Raji (cell line): ENCODE data around the gene CADM2.

Source experiments
- POLR2A ChIP-seq: IDR thresholded peaks from 2 replicates; pipeline ENCODE4 v1.6.1; 2011; ENCODE audit warnings: low read depth, low read length, control low read depth; ENCODE audit not compliant: insufficient read depth

CADM2 gene

GRCh38 chr3:85572978-85573377, 614.2 kb downstream of the CADM2 start:
- TF ChIP-seq POLR2A, result no peak

GRCh38 chr3:85574006-85574705, 615.4 kb downstream of the CADM2 start:
- TF ChIP-seq POLR2A, result no peak

GRCh38 chr3:85576091-85576690, 617.4 kb downstream of the CADM2 start:
- no peak for TF ChIP-seq POLR2A

DNA sequence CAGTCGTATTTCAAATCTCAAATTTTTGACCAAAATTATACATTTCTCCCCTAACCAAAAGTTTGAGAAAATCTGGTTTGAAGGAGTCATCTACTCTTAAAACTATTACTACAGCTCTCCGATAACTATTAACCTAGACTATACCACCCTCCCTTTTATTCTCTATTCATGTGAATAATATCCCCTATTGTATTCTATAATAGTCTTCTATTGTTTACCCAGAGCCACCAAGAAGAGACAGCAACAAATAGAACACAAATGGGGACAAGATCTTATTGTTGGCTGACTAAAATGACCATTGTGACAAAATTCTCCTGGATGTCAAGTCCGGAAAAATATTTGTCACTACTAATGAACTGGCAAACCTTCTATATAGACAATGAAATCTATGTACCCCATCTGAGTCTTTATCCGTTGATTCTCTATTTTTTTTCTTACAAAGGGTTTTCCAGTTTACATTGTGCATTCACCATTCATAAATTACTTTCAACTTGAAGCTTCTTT, 618.0 kb downstream of the CADM2 start:
- TF ChIP-seq POLR2A, result no peak

- TF ChIP-seq POLR2A, result no peak
Observed at GRCh38 chr3:85584779-85585356, 626.1 kb downstream of the CADM2 start.

- no peak for TF ChIP-seq POLR2A
Observed at GRCh38 chr3:85586018-85586417, 627.2 kb downstream of the CADM2 start.

DNA sequence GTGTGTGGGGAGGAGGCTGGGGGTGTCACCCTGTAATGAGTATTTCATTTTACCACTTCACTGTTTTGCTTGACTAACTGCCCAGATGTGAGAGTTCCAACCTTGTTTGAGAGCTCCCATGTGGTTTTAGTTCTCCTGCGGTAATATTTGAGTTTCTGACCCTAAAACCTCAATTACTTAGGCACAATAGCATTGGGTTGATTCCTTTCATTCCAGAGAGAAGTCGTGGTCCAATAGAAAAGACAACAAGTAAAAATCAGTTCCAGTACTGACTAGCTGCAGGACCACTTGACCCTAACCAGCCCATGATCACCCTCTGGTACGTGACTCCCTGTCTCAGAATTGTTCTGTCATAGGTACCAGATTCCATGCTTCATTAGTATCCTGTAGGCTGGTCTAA, 630.4 kb downstream of the CADM2 start:
- TF ChIP-seq POLR2A, result no peak

DNA sequence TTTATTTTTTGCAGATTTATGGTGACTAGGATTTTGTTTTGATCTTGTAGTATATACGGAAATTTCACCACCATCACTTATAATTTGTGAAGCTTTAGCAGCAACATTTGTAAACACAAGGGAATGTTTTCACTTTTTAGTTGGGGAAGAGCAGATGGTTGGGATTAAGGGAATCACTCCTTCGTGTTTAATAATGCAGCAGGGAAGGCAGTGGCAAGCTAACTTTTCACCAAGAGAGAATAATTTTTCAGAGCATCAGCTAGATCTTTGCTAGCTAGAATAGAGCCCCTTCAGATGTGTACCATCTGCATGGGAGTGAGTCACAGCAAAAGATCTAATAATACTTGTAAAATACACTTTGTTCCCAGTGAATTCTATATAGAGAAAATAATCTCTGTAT, 632.7 kb downstream of the CADM2 start:
- no peak for TF ChIP-seq POLR2A

DNA sequence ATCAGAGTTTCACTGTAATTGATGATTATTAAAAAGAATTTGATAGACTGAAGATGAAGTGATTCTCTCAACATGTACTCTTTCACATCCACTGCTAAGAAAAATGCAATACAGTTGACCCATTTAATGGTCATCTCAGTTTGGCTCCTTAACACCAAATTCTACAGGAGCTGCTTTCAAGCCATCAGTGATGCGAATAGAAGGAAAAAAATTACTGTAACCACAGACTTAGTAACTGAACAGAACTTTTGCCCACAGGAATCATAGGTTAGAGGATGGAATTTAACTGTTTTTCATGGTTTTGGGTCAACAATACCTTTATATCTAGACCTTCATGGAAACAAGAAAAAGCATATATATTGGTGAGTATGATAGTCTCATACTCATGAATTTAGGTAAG, 633.5 kb downstream of the CADM2 start:
- TF ChIP-seq POLR2A, result no peak

- TF ChIP-seq POLR2A, result no peak
Observed at GRCh38 chr3:85594676-85595075, 635.9 kb downstream of the CADM2 start.

GRCh38 chr3:85603378-85603777, 644.6 kb downstream of the CADM2 start:
- TF ChIP-seq POLR2A, result no peak

GRCh38 chr3:85604641-85605040, 645.9 kb downstream of the CADM2 start:
- no peak for TF ChIP-seq POLR2A

DNA sequence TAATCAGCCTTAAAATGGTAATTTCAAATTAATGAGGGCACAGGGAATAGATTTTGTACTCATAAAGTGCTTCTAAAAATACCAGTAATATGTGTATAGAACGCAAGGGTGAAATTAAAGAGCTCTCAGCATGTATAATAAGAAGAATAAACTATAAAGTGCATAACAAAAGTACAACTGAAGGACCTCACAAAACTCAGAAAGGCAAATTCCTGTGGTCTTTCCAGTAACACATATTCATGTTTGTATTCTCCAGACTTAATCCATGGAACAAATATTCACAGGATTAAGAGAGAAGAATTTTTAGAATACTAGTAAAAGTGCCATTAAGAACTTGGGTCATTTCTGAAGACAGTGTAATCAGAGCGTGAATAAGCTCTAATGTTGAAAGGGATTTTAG, 646.3 kb downstream of the CADM2 start:
- no peak for TF ChIP-seq POLR2A

- TF ChIP-seq POLR2A, result no peak
Observed at GRCh38 chr3:85626662-85627061, 667.9 kb downstream of the CADM2 start.

- TF ChIP-seq POLR2A, result no peak
Observed at GRCh38 chr3:85627932-85628331, 669.1 kb downstream of the CADM2 start.

- no peak for TF ChIP-seq POLR2A
Observed at GRCh38 chr3:85631070-85631469, 672.3 kb downstream of the CADM2 start.
